Right hindlimb (tissue), 1 donor: ENCODE results near the gene BPGM.

Experiments used
- DNase-seq: peaks from one replicate; pipeline ENCODE4 v3.0.0-alpha.2; 2018

The BPGM gene

GRCh38 chr7:134699021-134699818 is 52.6 kb downstream of the BPGM start:
- no peak for DNase-seq

- no peak for DNase-seq
Measured at GRCh38 chr7:134699899-134700298, 53.2 kb downstream of the BPGM start.

GRCh38 chr7:134701272-134701671 is 54.6 kb downstream of the BPGM start:
- no peak for DNase-seq

- DNase-seq: no peak
Measured at GRCh38 chr7:134702366-134703240, 56.0 kb downstream of the BPGM start.

GRCh38 chr7:134703241-134703594 is 56.6 kb downstream of the BPGM start:
- no peak for DNase-seq

GRCh38 chr7:134703782-134704181 is 57.1 kb downstream of the BPGM start:
- DNase-seq: no peak

- no peak for DNase-seq
Measured at GRCh38 chr7:134704827-134705226, 58.2 kb downstream of the BPGM start.

- no peak for DNase-seq
Measured at GRCh38 chr7:134705716-134706115, 59.1 kb downstream of the BPGM start.

GRCh38 chr7:134706468-134706867 is 59.8 kb downstream of the BPGM start:
- DNase-seq: no peak

GRCh38 chr7:134707663-134708378 is 61.2 kb downstream of the BPGM start:
- no peak for DNase-seq

GRCh38 chr7:134708692-134709091 is 62.0 kb downstream of the BPGM start:
- no peak for DNase-seq

- DNase-seq: no peak
Measured at GRCh38 chr7:134709197-134709596, 62.5 kb downstream of the BPGM start.

GRCh38 chr7:134710511-134710853 is 63.8 kb downstream of the BPGM start:
- no peak for DNase-seq

- DNase-seq: no peak
Measured at GRCh38 chr7:134710854-134711624, 64.4 kb downstream of the BPGM start.

GRCh38 chr7:134712196-134712595 is 65.5 kb downstream of the BPGM start:
- DNase-seq: no peak

GRCh38 chr7:134714470-134715205 is 68.0 kb downstream of the BPGM start:
- DNase-seq: no peak

GRCh38 chr7:134718211-134718875 is 71.7 kb downstream of the BPGM start:
- DNase-seq: no peak

- no peak for DNase-seq
Measured at GRCh38 chr7:134720091-134720935, 73.7 kb downstream of the BPGM start.

- no peak for DNase-seq
Measured at GRCh38 chr7:134721171-134721570, 74.5 kb downstream of the BPGM start.

GRCh38 chr7:134722786-134723322 is 76.2 kb downstream of the BPGM start:
- DNase-seq: no peak
